Measurements from ENCODE around the gene PDPK1. TPM values are rescaled to one million over a fixed set of nuclear protein-coding genes. Genes with fewer than 3 reads are reported as not detected.
"Not testable (repeated sequence)": the region's sequence is repeated elsewhere in the genome, so short reads cannot be mapped to it uniquely, and the experiment has no call there.

PDPK1 gene
- total RNA-seq, 2 donors from 2014 or later, result 52.1 to 67.7 TPM

- Mint-ChIP-seq H3K27me3 (no peaks in the 10 kb centered on the region), H3K4me1 (peaks cover 13% of the 10 kb centered on the region), H3K4me3 (no peak overlapping the region), H3K27ac (peak overlapping the region; percentile 77), H3K36me3 (ENCODE audit: low read depth) (peaks cover 69% of the 10 kb centered on the region), H3K9me3 (no peaks in the 10 kb centered on the region)
- ATAC-seq (replicated peaks), result no peak
Observed at GRCh38 chr16:2595393-2596205, 57.8 kb downstream of the PDPK1 start.

GRCh38 chr16:2596747-2597559 lies 59.1 kb downstream of the PDPK1 start:
- Mint-ChIP-seq H3K27me3 (no peaks in the 10 kb centered on the region), H3K36me3 (ENCODE audit: low read depth) (peaks cover 59% of the 10 kb centered on the region), H3K27ac (peak overlapping the region; percentile 77)

DNA sequence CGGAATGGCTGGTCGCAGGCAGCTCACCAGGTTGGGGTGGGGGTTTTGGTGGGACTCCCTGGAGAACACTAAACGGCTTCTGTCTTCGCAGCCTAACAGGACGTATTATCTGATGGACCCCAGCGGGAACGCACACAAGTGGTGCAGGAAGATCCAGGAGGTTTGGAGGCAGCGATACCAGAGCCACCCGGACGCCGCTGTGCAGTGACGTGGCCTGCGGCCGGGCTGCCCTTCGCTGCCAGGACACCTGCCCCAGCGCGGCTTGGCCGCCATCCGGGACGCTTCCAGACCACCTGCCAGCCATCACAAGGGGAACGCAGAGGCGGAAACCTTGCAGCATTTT lies 59.7 kb downstream of the PDPK1 start:
- Mint-ChIP-seq H3K27me3 (no peaks in the 10 kb centered on the region), H3K27ac (no peak overlapping the region)
- ATAC-seq (replicated peaks), result no peak

More at GRCh38 chr16:2596747-2597559, 59.1 kb downstream of the PDPK1 start:
- Mint-ChIP-seq H3K4me3 (no peak overlapping the region), H3K4me1 (peaks cover 10% of the 10 kb centered on the region), H3K9me3 (no peaks in the 10 kb centered on the region)
- no peak for ATAC-seq (replicated peaks)

DNA sequence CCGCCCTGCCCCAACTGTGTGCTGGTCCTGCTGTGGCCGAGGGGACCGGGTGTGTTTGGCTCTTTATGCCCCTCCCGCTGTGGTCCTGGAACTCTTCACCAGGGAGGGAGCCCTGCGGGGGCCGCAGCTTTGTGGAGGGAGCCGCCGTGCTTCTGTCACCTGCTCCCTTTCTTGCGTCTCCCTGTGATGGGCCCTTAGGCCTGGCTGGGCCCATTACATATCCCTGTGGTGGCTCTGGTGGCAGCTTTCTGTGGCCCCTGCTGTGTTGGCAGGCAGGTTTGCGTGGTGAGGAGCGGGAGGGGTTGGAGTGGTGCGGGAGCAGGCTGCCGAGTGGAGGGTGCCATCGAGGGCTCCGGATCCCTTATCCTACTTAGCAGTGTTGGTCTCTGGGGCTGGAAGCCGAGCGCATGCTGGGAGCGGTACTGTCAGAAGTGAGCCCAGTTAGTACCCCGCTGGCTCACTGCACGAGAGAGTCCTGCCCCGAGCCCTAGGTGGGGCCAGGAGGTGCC lies 60.4 kb downstream of the PDPK1 start:
- H3K27ac Mint-ChIP-seq, result no peak overlapping the region
- no peak overlapping the region for H3K4me3 Mint-ChIP-seq
- H3K9me3 Mint-ChIP-seq, result no peaks in the 10 kb centered on the region
- H3K27me3 Mint-ChIP-seq, result no peaks in the 10 kb centered on the region
- peaks cover 56% of the 10 kb centered on the region for H3K36me3 Mint-ChIP-seq (ENCODE audit: low read depth)
- no peak for ATAC-seq (replicated peaks)
- peaks cover 7% of the 10 kb centered on the region for H3K4me1 Mint-ChIP-seq

More for the DNA sequence above, 59.7 kb downstream of the PDPK1 start:
- Mint-ChIP-seq H3K9me3 (no peaks in the 10 kb centered on the region), H3K36me3 (ENCODE audit: low read depth) (peaks cover 56% of the 10 kb centered on the region), H3K4me1 (peaks cover 7% of the 10 kb centered on the region), H3K4me3 (no peak overlapping the region)

DNA sequence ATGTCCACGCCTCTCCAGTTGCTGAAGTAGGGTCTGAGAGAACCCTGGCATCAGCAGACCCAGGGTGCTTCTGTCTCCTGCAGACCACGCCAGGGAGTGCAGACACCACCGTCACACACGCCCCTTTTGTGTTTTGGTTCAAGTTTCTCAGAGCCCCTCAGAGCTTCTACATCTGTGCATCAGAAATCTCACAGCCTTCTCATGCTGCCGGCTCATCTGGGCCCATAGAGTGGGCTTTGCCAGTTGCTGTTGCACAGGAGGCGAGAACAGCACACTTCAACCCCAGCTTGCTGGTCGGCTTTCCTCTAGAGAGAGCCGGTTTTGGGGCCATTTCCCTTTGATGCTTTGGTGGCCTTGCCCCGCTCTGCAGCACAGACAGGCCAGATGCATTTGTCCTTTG lies 60.9 kb downstream of the PDPK1 start:
- H3K9me3 Mint-ChIP-seq, result no peaks in the 10 kb centered on the region
- peaks cover 3% of the 10 kb centered on the region for H3K4me1 Mint-ChIP-seq
- no peak for ATAC-seq (replicated peaks)
- peaks cover 56% of the 10 kb centered on the region for H3K36me3 Mint-ChIP-seq (ENCODE audit: low read depth)
- H3K27me3 Mint-ChIP-seq, result no peaks in the 10 kb centered on the region
- peak overlapping the region; percentile 59 for H3K27ac Mint-ChIP-seq
- no peak overlapping the region for H3K4me3 Mint-ChIP-seq

DNA sequence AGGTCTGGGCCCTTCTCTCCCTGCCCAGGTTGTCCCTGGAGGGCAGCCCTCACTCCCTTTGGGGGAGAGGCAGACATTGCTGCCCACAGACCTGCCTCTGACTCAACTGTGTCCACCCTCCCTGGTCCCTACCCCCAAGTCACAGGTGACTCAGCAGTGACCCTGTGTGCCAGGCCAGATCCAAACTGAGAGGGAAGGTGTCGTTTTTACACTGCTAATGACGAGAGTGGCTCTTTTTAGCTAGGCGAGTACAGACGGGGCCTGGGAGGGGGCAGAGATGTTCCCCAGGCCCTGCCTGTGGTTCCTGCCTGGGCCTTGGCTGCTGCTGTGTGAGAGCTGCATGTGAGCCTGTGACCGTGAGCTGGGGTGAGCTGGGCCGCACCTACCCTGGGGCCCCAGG lies 61.3 kb downstream of the PDPK1 start:
- ATAC-seq (replicated peaks); H3K9me3 Mint-ChIP-seq; H3K4me3 Mint-ChIP-seq; H3K4me1 Mint-ChIP-seq; H3K27me3 Mint-ChIP-seq: not testable (repeated sequence)
- Mint-ChIP-seq H3K27ac (peak overlapping the region; percentile 59), H3K36me3 (ENCODE audit: low read depth) (peaks cover 56% of the 10 kb centered on the region)

DNA sequence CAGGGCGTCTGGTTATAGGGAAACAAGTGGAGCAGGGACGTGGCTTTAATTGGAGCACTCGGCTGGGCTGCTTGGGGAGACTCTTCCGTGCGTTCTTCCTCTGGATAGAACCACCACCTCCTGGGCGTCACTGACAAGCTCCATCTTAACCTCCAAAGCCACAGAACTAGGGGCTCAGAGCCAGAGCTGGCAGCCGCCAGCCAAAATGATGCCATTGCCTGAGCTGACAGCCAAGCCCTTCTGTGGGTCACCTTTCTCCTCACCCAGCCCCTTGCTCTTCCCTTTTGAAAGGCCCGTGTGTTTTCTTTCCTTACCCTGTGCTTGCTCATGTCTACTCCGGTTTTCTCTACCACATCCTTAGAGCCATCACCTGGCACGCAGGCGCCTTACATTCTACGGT lies 62.0 kb downstream of the PDPK1 start:
- H3K36me3 Mint-ChIP-seq (ENCODE audit: low read depth), result peaks cover 53% of the 10 kb centered on the region
- H3K4me3 Mint-ChIP-seq; H3K27me3 Mint-ChIP-seq; H3K4me1 Mint-ChIP-seq; H3K27ac Mint-ChIP-seq; ATAC-seq (replicated peaks); H3K9me3 Mint-ChIP-seq: not testable (repeated sequence)

DNA sequence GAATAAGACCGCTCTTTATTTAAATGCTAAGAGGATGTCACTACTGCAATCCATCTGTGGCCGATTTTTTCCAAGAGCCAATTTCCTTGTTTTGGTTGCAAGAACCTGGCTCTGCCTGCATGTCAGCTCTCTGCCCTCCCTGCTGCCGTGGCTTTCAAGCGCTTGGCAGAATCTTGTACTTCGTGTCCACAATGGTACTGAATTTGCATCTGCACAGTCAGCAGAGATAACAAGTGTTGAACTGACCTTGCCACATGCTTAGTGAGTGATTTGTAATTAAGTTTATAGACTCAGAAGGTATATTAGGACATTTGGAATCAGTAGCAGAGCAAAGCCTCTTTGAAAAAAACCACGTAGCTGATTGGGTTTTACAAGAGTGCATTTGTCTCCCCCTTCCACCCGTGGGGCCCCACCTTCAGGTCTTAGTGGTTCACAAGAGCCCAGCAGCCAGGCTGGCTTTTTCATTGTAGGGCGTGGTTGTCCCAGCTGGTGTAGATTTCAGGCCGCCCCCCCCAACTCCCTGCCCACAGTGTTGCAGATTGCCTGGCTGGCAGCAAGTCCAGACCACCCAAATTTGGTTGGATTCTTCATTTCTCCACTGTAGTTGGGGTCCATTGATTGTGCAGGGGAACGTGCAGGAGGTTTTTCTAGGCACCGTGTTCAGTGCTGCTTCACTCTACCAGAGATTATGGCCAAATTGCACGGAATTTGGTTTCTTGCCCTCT lies 63.6 kb downstream of the PDPK1 start:
- H3K4me3 Mint-ChIP-seq, H3K27ac Mint-ChIP-seq, H3K9me3 Mint-ChIP-seq: not testable (repeated sequence)

DNA sequence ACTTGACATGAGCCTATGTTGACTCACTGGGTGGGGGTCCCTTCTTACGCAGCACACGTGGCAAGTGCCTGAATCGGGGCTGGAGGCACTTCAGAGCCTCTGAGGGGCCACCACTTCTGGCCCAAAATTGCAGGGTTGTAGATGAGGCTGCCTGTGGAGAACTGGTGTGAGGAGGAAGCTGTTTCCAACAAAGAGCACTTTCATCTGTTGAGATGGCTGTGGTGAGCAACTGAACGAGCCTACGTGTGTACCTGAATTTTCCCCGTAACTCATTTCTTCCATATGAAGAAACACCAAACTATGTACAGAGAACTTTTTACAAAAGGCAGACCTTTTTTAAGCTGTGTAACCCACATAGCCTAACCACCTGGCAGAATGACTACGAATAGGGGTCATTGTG lies 64.4 kb downstream of the PDPK1 start:
- H3K27me3 Mint-ChIP-seq, H3K4me1 Mint-ChIP-seq, H3K9me3 Mint-ChIP-seq: not testable (repeated sequence)
- H3K4me3 Mint-ChIP-seq, result peak overlapping the region; percentile 97
- peak; percentile 46 for ATAC-seq (replicated peaks)
- peak overlapping the region; percentile 98 for H3K27ac Mint-ChIP-seq
- peaks cover 41% of the 10 kb centered on the region for H3K36me3 Mint-ChIP-seq (ENCODE audit: low read depth)

More for the DNA sequence above, 63.6 kb downstream of the PDPK1 start:
- H3K4me1 Mint-ChIP-seq; ATAC-seq (replicated peaks); H3K27me3 Mint-ChIP-seq: not testable (repeated sequence)
- H3K36me3 Mint-ChIP-seq (ENCODE audit: low read depth), result peaks cover 48% of the 10 kb centered on the region

DNA sequence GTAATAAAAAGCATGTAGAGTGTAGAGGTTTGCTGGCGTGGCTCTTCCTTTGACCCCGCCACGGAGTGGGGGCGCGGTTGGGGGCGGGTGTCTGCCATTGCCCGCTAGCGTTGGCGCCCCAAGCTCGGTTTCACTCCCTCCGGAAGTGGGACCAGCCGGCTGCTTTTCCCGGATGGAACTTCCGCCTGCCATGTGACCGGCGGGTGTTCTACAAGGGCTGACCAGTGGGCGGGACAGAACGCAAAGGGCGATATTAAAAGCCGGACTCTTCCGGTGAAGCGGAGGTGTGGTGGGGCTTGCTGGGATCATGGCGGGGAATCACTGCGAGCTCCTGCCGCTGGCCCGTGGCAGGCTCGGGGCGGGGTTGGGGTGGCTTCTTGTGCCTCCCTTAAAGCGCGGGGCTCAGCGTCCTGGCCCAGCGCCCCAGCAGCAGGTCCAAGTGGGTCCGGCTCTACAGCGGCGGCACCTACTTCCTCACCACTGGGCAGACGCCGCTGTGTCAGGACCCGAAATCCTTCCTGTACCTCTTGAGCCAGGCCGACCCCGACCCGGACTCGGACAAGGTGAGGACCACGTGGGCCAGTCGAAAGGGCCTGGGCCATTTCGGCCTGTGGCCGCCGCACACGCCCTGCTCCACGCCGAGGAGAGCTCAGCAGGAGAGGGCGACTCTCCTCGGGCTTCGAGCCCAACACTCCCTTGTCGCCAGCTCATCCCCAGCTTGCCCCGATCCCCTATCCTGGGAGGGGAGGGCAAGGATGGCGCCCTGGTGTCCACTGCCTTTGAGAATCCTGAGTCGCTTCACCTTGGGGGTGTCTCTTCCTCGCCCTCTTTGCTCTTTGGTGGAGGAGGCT lies 65.6 kb downstream of the PDPK1 start:
- Mint-ChIP-seq H3K4me1 (no peaks in the 10 kb centered on the region), H3K9me3 (no peaks in the 10 kb centered on the region), H3K27me3 (no peaks in the 10 kb centered on the region), H3K27ac (peak overlapping the region; percentile 98), H3K4me3 (peak overlapping the region; percentile 97), H3K36me3 (ENCODE audit: low read depth) (peaks cover 40% of the 10 kb centered on the region)
- peak; percentile 54 for ATAC-seq (replicated peaks)

DNA sequence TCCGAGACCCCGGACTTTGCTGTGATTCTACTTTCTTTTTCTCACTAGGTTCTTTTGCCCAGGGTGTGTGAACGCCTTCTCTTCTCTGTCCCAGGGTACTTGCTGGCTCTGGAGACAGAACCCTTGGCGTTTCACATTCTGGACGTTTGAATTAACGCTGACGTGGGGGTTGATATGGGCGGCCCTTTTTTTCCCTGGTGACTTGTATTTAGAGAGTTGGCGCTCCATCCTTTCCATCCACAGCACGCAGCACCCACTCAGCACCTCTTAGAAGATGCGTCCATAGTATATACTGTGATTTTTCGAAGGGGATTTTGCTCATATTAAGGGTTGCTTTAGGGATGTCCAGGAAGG lies 66.2 kb downstream of the PDPK1 start:
- ATAC-seq (replicated peaks), result peak; percentile 3
- not testable (repeated sequence) for H3K27me3 Mint-ChIP-seq, H3K4me1 Mint-ChIP-seq, H3K9me3 Mint-ChIP-seq
- Mint-ChIP-seq H3K36me3 (ENCODE audit: low read depth) (peaks cover 37% of the 10 kb centered on the region), H3K27ac (peak overlapping the region; percentile 98), H3K4me3 (peak overlapping the region; percentile 97)

GRCh38 chr16:2606820-2607219 lies 69.0 kb downstream of the PDPK1 start:
- peak; percentile 18 for ATAC-seq (replicated peaks)
- peaks cover 57% of the 10 kb centered on the region for H3K36me3 Mint-ChIP-seq (ENCODE audit: low read depth)
- not testable (repeated sequence) for H3K9me3 Mint-ChIP-seq, H3K27ac Mint-ChIP-seq, H3K4me3 Mint-ChIP-seq, H3K4me1 Mint-ChIP-seq, H3K27me3 Mint-ChIP-seq

GRCh38 chr16:2609345-2609744 lies 71.5 kb downstream of the PDPK1 start:
- H3K36me3 Mint-ChIP-seq (ENCODE audit: low read depth), result peaks cover 42% of the 10 kb centered on the region
- H3K27ac Mint-ChIP-seq; H3K4me1 Mint-ChIP-seq; ATAC-seq (replicated peaks); H3K4me3 Mint-ChIP-seq; H3K27me3 Mint-ChIP-seq; H3K9me3 Mint-ChIP-seq: not testable (repeated sequence)

Data from activated T-helper 17 cell treated with anti-CD3 and anti-CD28 coated beads, Interleukin-2, amount 50 U/mL, for 72 hours (primary cell).